C4-2B (cell line): ENCODE measurements around the gene S1PR1.

Source experiments
- CTCF ChIP-seq: fragments of 450-650 bp; conservative IDR thresholded peaks from 2 replicates; pipeline ENCODE4 v1.5.1; 2017; ENCODE audit warnings: mild to moderate bottlenecking
- ZFX ChIP-seq: fragments of 450-650 bp; IDR thresholded peaks from 2 replicates; pipeline ENCODE4 v1.6.1; 2017

GRCh38 chr1:101284622-101285218 lies 47.9 kb downstream of the S1PR1 start:
- no peak for TF ChIP-seq CTCF
- TF ChIP-seq ZFX, result no peak
